B cell (primary cell): Measurements from ENCODE around the gene MAN2A1. TPM values are rescaled to one million over a fixed set of nuclear protein-coding genes. Genes with fewer than 3 reads are reported as not detected.

ENCODE experiments used
- ATAC-seq: fragments of 200-7000 bp; cut with Tn5 transposase; one replicate; pipeline ENCODE4 v1.10.0; 2021; ENCODE audit warnings: low read depth, mild to moderate bottlenecking, moderate number of reproducible peaks, moderate library complexity
- CTCF ChIA-PET: fragments of 350-600 bp; sonication (Branson Sonifier 250); formaldehyde crosslinking; loops from one replicate; lab custom pipeline; 2021; ENCODE audit warnings: antibody characterized with exemption, inconsistent platforms; lab: Charles Lee
- POLR2A ChIA-PET: fragments of 350-600 bp; sonication (Branson Sonifier 250); formaldehyde crosslinking; loops from one replicate; lab custom pipeline; 2021; ENCODE audit warnings: antibody characterized with exemption; lab: Charles Lee
- DNase-seq: peaks from one replicate; pipeline ENCODE4 v3.0.0; 2013
- H2AFZ ChIP-seq: 2 replicates; pipeline ENCODE4 v1.6.1; 2012; ENCODE audit warnings: mild to moderate bottlenecking, low read depth, low read length; ENCODE audit not compliant: insufficient read depth, poor library complexity, severe bottlenecking
- H3K27ac ChIP-seq, 2 donors: 1 replicate in 1 of 2; 2 replicates in 1 of 2; pipeline ENCODE4 v1.5.1; 2012 to 2013; ENCODE audit warnings: low read length in 2 of 2, mild to moderate bottlenecking in 2 of 2, moderate library complexity in 1 of 2
- H3K27me3 ChIP-seq, 4 experiments: fragments of 200-600 bp in 1 of 4; sonication (generic) in 1 of 4; replicated peaks in 1 of 4; 1 replicate in 2 of 4; 2 replicates in 2 of 4; pipeline versions ENCODE4 v1.6.1 to v1.7.0; 2013 to 2016; ENCODE audit warnings: low read length in 3 of 4, mild to moderate bottlenecking in 2 of 4, mixed read lengths in 1 of 4, moderate library complexity in 1 of 4; ENCODE audit not compliant: insufficient read depth in 4 of 4, control insufficient read depth in 3 of 4; ENCODE audit errors: control extremely low read depth in 1 of 4
- H3K36me3 ChIP-seq, 2 experiments: replicated peaks in 1 of 2; 1 replicate in 1 of 2; 2 replicates in 1 of 2; pipeline versions ENCODE4 v1.6.1 to v1.7.1; 2013; ENCODE audit warnings: low read length in 1 of 2; ENCODE audit not compliant: insufficient read depth in 2 of 2, control insufficient read depth in 1 of 2; ENCODE audit errors: control extremely low read depth in 1 of 2, extremely low read depth in 1 of 2
- H3K4me1 ChIP-seq, 2 donors: fragments of 200-600 bp in 1 of 2; sonication (generic) in 1 of 2; 1 replicate in 1 of 2; 2 replicates in 1 of 2; pipeline versions ENCODE4 v1.5.1 to v1.6.1; 2013 to 2017; ENCODE audit warnings: low read length in 2 of 2; ENCODE audit not compliant: control insufficient read depth in 2 of 2, insufficient read depth in 2 of 2
- H3K4me2 ChIP-seq: replicated peaks from 2 replicates; pipeline ENCODE3; 2012; ENCODE audit warnings: mild to moderate bottlenecking, low read depth, low read length; ENCODE audit not compliant: poor library complexity, severe bottlenecking
- H3K4me3 ChIP-seq, 5 experiments: fragments of 200-600 bp in 1 of 5; sonication (generic) in 1 of 5; 1 replicate in 3 of 5; 2 replicates in 2 of 5; pipeline versions ENCODE4 v1.5.1 to v1.7.0; 2011 to 2016; ENCODE audit warnings: low read length in 4 of 5, mild to moderate bottlenecking in 4 of 5, low read depth in 2 of 5, control low read depth in 1 of 5, moderate library complexity in 1 of 5; ENCODE audit not compliant: insufficient read depth in 1 of 5; ENCODE audit errors: control extremely low read depth in 1 of 5, extremely low read depth in 1 of 5
- H3K79me2 ChIP-seq: fragments of 200-600 bp; sonication (generic); one replicate; pipeline ENCODE4 v1.6.0; 2016; ENCODE audit warnings: low read length; ENCODE audit not compliant: control insufficient read depth, insufficient read depth
- H3K9ac ChIP-seq: fragments of 200-600 bp; sonication (generic); 2 replicates; pipeline ENCODE4 v1.6.1; 2017; ENCODE audit warnings: mild to moderate bottlenecking, low read length, moderate library complexity
- H3K9me3 ChIP-seq, 3 donors: one replicate each; pipeline versions ENCODE4 v1.6.1 to v1.7.1; 2013; ENCODE audit warnings: low read length in 2 of 3; ENCODE audit not compliant: control insufficient read depth in 2 of 3, insufficient read depth in 1 of 3; ENCODE audit errors: control extremely low read depth in 1 of 3
- H4K20me1 ChIP-seq: 2 replicates; pipeline ENCODE4 v1.6.0; 2012; ENCODE audit warnings: mild to moderate bottlenecking, low read length; ENCODE audit not compliant: insufficient read depth, control insufficient read depth, poor library complexity, severe bottlenecking
- H3K27ac Mint-ChIP-seq: one replicate; pipeline ENCODE4 v1.8.0; 2021; ENCODE audit warnings: mixed read lengths
- H3K27me3 Mint-ChIP-seq: one replicate; pipeline ENCODE4 v1.8.0; 2021; ENCODE audit warnings: mixed read lengths
- H3K4me1 Mint-ChIP-seq: one replicate; pipeline ENCODE4 v1.8.0; 2021; ENCODE audit warnings: mixed read lengths
- H3K4me3 Mint-ChIP-seq: one replicate; pipeline ENCODE4 v1.8.0; 2021; ENCODE audit warnings: mixed read lengths
- H3K9me3 Mint-ChIP-seq: one replicate; pipeline ENCODE4 v1.8.0; 2022; ENCODE audit warnings: mixed read lengths; ENCODE audit not compliant: insufficient read depth
- CTCF ChIP-seq: fragments of 200-600 bp; IDR thresholded peaks from one replicate; pipeline ENCODE4 v1.8.0; 2022; ENCODE audit warnings: antibody characterized with exemption, mild to moderate bottlenecking
- EZH2 ChIP-seq: IDR thresholded peaks from 2 replicates; pipeline ENCODE4 v1.6.1; 2012; ENCODE audit warnings: borderline replicate concordance, low read depth, mild to moderate bottlenecking, moderate library complexity, low read length; ENCODE audit not compliant: insufficient read depth, poor library complexity, severe bottlenecking
- WGBS: methylation state at CpG from one replicate; pipeline ENCODE4 v1.1.5; 2013; ENCODE audit warnings: missing lambda C conversion rate; ENCODE audit not compliant: insufficient coverage; 5-methylcytosine and 5-hydroxymethylcytosine counted together
- intact Hi-C: fragments of 100-400 bp; cut with micrococcal nuclease; formaldehyde crosslinking; loops from one replicate; pipeline ENCODE4 v1.10.0; 2022
- polyA minus RNA-seq: library from RNA; depleted of rRNA, polyadenylated mRNA; stranded (reverse); fragments of >200 nt; gene quantifications from 2 replicates; pipeline ENCODE4 v1.2.3, GENCODE V29; 2012
- polyA plus RNA-seq: library from polyadenylated mRNA; depleted of rRNA; stranded (reverse); fragments of >200 nt; gene quantifications from 2 replicates; pipeline ENCODE4 v1.2.3, GENCODE V29; 2012
- total RNA-seq, 2 donors: library from RNA; stranded (reverse); fragments of 120-200 nt in 1 of 2; gene quantifications; 1 replicate in 1 of 2; 2 replicates in 1 of 2; pipeline versions ENCODE4 v1.2.3 to v1.2.4, GENCODE V29; 2013 to 2022

Gene MAN2A1
- 55.0 and 57.0 TPM in 2 replicates for total RNA-seq
- 58.9 TPM for total RNA-seq (2013)
- 12.7 and 20.0 TPM in 2 replicates for polyA plus RNA-seq
- polyA minus RNA-seq: 37.5 and 49.7 TPM in 2 replicates

DNA sequence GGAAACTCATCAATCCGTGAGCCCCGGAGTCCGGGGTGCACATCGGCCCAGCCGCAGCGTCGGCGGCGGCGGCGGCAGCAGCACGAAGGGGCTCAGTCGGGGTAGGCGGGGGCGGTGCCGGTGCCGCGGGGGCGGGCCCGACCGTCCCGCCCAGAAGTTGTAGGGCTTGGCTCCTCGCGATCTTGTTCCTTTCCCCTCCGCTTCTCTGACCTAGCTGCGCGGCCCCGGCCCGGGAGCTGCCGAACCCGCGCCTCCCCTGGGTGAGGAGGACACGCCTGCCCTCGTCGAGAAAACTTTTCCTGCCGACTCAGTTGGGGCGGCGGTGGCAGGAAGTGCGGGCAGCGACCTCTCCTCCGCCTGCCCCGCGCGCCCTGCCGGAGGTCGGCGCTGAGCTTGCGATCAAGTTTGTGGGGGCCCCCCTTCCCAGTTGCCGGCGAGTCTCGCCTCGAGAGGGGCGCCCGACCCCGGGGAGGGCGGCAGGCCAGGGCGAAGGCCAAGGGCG lies at the start of gene MAN2A1:
Gene MAN2A1 (plus strand): TSS at position 188 of the 502 bp plus-strand sequence. CDS start 491 bp downstream, outside the sequence.
- Histone ChIP-seq H2AFZ (peak within 1 kb of the TSS; percentile 92), H3K4me1 (peaks cover 31 to 35% of the 10 kb centered on the region in 2 donors), H4K20me1 (no peaks in the 10 kb centered on the region), H3K36me3 (no peaks in the 10 kb centered on the region), H3K9me3 (peaks cover 0 to 9% (median 9%) of the 10 kb centered on the region in 3 donors), H3K4me3 (peak within 1 kb of the TSS; percentile 75 to 92 (median 89)), H3K27ac (peak within 1 kb of the TSS; percentile 90 to 91), H3K4me2 (peak within 1 kb of the TSS; percentile 85), H3K9ac (peak within 1 kb of the TSS; percentile 90), H3K27me3 (no peaks in the 10 kb centered on the region), H3K79me2 (peaks cover 30% of the 10 kb centered on the region)
- peaks cover 39% of the 10 kb centered on the region for H3K4me1 Mint-ChIP-seq
- no peak for TF ChIP-seq EZH2
- no peak for TF ChIP-seq CTCF
- CTCF ChIA-PET: interaction anchor here (0.6 to 1.8 kb wide), 4 partner anchors 8 to 628 kb away, joined by 3 to 5 read pairs (median 4); no protein-coding TSS in a partner anchor
- DNase-seq (peak; percentile 90), ATAC-seq (peak; percentile 63)
- peak within 1 kb of the TSS; percentile 85 for H3K4me3 Mint-ChIP-seq
- H3K9me3 Mint-ChIP-seq: no peaks in the 10 kb centered on the region
- POLR2A ChIA-PET: interaction anchor here (1.2 to 1.3 kb wide), 3 partner anchors 280 to 1309 kb away, joined by 3 to 4 read pairs (median 4); partner anchors contain the start of gene PJA2
- H3K27ac Mint-ChIP-seq: peak within 1 kb of the TSS; percentile 81
- intact Hi-C loops: loop anchor here (1.0 to 10.0 kb wide), 9 partner anchors 153 to 1825 kb away; partner anchors contain the start of genes CAMK4, FBXL17, SLC25A46 and STARD4
- H3K27me3 Mint-ChIP-seq: peaks cover 5% of the 10 kb centered on the region
- WGBS: under 1% methylated on average over 58 of the region's 58 CpGs

DNA sequence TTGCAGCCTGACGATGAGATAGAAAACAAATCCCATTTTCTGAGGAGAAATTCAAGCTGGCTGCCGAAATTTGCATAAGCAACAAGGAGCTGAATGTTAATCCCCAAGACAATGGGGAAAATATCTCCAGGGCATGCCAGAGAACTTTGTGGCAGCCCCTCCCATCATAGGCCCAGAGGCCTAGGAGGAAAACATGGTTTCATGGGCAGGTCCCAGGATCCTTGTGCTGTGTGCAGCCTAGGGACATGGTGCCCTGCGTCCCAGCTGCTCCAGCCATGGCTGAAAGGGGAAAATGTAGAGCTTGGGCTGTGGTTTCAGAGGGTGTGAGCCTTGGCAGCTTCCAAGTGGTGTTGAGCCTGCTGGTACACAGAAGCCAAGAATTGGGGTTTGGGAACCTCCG lies 48.8 kb upstream of the MAN2A1 start:
- Mint-ChIP-seq H3K27me3 (peaks cover 7% of the 10 kb centered on the region), H3K9me3 (no peaks in the 10 kb centered on the region), H3K27ac (no peak overlapping the region), H3K4me3 (no peak overlapping the region), H3K4me1 (peaks cover 5% of the 10 kb centered on the region)
- H3K27ac ChIP-seq: no peak overlapping the region
- DNase-seq (no peak), ATAC-seq (no peak)
- H3K79me2 ChIP-seq: no peaks in the 10 kb centered on the region
- H2AFZ ChIP-seq: no peak overlapping the region
- no peak overlapping the region for H3K4me2 ChIP-seq
- no peak overlapping the region for H3K9ac ChIP-seq
- intact Hi-C loops: no loop called here
- H4K20me1 ChIP-seq: no peaks in the 10 kb centered on the region
- POLR2A ChIA-PET: no interaction called here
- H3K27me3 ChIP-seq: no peaks in the 10 kb centered on the region
- H3K9me3 ChIP-seq: no peaks in the 10 kb centered on the region
- no peaks in the 10 kb centered on the region for H3K36me3 ChIP-seq
- no peak overlapping the region for H3K4me3 ChIP-seq
- CTCF ChIA-PET: no interaction called here
- no peak for TF ChIP-seq CTCF
- no peak for TF ChIP-seq EZH2
- H3K4me1 ChIP-seq: no peaks in the 10 kb centered on the region
- 88% methylated on average over 4 of the region's 4 CpGs for WGBS
